ENCODE measurements around the gene ZNF84. TPM values are rescaled to one million over a fixed set of nuclear protein-coding genes. Genes with fewer than 3 reads are reported as not detected.

Gene ZNF84
- total RNA-seq, 2 experiments from 2014 or later = 21.5 to 24.1 TPM

Other genes with a start within 250 kb of the ZNF84 start
- 10 to 100 TPM; 36.7 to 38.5 TPM for gene GOLGA3, start 208.6 kb upstream of the ZNF84 start, total RNA-seq
- 10 to 100 TPM; 36.5 to 36.8 TPM for gene CHFR, start 149.9 kb upstream of the ZNF84 start, total RNA-seq
- gene ZNF605, start 81.2 kb upstream of the ZNF84 start, total RNA-seq = 1 to 10 TPM; 8.0 to 8.3 TPM
- 10 to 100 TPM; 12.3 to 17.0 TPM for gene ZNF26, start 51.1 kb upstream of the ZNF84 start, total RNA-seq
- gene ZNF140, start 43.4 kb downstream of the ZNF84 start, total RNA-seq = 10 to 100 TPM; 13.3 to 14.3 TPM
- gene ZNF891, start 92.8 kb downstream of the ZNF84 start, total RNA-seq = 1 to 10 TPM; 1.9 to 2.1 TPM
- 1 to 10 TPM; 4.8 to 5.1 TPM for gene ZNF10, start 93.1 kb downstream of the ZNF84 start, total RNA-seq
- 10 to 100 TPM; 14.0 to 14.6 TPM for gene ZNF268, start 144.0 kb downstream of the ZNF84 start, total RNA-seq
- not detected for gene ANHX, start 198.4 kb downstream of the ZNF84 start, total RNA-seq